GM21723 (cell line): ENCODE measurements around the gene CAAP1.
"Not testable (repeated sequence)": the region's sequence is repeated elsewhere in the genome, so short reads cannot be mapped to it uniquely, and the experiment has no call there.

Source experiments
- ATAC-seq: cut with Tn5 transposase; IDR thresholded peaks from one replicate; pipeline ENCODE4 v1.9.1; 2021; ENCODE audit warnings: mild to moderate bottlenecking, moderate library complexity; ENCODE audit not compliant: unreplicated experiment

CAAP1 gene, protein sequence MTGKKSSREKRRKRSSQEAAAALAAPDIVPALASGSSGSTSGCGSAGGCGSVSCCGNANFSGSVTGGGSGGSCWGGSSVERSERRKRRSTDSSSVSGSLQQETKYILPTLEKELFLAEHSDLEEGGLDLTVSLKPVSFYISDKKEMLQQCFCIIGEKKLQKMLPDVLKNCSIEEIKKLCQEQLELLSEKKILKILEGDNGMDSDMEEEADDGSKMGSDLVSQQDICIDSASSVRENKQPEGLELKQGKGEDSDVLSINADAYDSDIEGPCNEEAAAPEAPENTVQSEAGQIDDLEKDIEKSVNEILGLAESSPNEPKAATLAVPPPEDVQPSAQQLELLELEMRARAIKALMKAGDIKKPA

DNA sequence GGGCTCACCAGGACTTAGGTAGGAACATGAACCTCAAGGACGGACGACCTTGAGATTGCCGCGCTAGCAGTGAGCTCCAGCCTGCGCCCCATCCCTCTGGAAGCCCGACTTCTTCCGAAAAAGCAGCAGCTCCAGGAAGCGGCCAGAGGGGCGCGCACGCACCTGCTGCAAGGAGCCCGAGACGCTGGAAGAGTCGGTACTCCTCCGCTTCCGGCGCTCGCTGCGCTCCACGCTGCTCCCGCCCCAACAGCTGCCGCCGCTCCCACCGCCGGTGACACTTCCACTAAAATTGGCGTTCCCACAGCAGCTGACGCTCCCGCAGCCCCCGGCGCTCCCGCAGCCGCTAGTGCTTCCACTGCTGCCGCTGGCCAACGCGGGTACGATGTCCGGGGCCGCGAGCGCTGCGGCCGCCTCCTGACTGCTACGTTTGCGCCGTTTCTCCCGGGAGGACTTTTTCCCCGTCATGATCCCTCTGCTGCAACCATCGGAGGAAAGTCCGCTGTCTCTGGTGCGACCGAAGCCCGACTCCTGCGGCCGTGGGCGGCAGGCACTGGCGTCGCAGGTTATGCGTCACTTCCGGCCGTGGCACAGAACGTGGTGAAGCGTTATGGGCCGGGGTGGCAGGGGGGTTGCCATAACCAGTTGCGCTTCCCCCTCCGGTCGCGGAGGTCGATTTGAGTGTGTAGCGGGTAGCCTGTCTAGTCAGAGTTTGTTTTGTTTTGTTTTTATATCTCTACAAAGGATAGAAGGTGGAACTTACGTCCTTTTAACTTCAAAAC is at the start of gene CAAP1:
Gene CAAP1, minus strand, starts transcription at position 552 of the 779 bp plus-strand sequence. Its CDS starts 87 bp downstream, at position 465.
- ATAC-seq: peak; percentile 94

DNA sequence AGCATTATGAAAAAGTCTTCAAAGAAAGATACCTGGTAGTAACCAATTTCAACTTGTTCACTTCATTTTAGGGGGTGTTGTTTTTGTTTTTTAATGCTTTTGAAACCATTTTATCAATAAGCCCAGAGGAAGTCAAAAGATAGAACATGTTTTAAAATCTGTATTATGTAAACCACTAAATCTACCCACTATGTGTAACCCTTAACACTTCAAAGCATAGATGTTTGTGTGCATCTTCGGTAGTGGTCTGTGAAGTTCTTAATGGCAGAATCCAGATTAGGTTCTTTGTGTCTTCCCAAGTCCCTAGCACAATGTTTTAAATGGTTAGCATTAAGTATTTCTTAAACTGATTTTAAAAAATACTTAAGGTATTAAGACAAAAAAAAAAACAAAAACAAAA is 48.2 kb upstream of the CAAP1 start:
- no peak for ATAC-seq

DNA sequence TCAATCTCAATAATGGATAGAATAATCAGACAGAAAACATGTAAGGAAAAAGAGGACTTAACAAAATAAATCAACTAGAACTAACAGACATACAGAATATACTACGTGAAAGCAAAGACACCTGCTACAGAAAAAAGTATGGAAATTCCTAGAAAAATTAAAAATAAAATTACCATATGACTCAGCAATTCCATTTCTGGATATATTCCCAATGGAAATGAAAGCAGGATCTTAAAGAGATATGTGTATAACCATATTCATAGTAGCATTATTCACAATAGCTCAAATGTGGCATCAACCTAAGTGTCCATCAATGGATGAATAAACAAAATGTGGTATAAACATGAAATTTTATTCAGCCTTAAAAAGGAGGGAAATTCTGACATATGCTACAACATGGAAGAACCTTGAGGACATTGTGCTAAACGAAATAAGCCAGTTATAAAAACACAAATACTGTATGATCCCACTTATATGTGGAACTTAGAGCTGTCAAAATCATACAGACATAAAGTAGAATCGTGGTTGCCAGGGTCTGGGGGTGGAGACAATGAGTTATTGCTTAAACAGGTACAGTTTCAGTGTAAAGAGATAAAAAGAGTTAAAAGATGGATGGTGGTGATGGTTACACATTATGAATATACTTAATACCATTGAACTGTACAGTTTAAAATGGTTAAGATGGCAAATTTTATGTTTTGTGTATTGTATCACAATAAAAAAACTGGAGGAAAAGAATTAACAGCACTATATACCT is 47.5 kb upstream of the CAAP1 start:
- ATAC-seq: no peak

DNA sequence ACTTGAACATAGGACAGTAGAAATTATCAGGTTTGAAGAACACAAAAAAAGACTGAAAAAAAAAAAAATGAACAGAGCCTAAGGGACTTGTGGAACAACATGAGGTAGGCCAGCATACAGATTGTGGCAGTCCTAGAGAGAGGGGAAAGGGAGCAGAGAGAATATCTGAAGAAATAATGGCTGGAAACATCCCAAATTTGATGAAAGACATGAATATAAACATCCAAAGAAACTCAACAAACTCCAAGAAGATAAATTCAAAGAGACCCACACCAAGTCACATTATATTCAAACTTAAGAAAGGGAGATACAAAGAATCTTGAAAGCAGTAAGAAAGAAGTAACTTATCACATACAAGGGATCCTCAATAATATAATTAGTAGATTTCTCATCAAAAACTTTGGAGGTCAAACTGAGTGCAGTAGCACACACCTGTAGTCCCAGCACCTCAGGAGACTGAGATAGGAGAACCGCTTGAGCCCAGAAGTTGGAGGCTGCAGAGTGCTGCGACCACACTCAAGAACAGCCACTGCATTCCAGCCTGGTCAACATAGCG is 45.3 kb upstream of the CAAP1 start:
- ATAC-seq: no peak

DNA sequence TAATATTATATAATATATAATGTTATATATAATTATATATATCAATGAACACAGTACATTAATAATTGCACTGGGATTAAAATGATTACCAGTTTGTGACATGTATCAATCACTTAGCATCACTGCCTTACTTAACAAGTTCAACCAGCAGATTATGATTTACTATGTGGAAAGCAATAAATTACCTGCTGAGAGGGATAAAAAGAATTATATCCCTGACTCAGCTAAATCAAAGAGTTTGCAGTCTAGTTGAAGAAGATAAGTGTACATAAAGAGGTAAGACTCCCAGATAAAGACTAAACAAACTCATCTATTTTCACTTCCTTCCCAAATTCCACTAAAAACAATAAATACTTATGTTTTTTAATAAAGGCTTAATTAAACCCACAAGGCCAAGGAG is 43.2 kb upstream of the CAAP1 start:
- ATAC-seq: no peak

DNA sequence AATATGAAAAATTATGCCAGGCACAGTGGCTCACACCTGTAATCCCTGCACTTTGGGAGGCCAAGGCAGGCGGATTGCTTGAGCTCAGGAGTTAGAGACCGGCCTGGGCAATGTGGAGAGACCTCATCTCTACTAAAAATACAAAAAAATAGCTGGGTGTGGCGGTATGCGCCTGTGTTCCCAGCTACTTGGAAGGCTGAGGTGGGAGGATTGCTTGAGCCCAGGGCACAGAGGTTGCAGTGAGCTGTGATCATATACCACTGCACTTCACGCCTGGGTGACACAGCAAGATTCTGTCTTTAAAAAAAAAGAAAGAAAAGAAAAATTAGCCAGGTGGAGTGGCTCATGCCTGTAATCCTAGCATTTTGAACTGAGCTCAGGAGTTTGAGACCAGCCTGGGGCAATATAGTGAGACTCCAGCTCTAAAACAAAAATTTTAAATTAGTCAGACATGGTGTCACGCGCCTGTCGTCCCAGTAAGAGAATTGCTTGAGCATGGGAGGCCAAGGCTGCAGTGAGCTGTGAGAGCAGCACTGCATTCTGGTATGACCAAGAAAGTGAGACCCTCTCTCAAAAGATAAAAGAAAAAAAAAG is 36.4 kb upstream of the CAAP1 start:
- no peak for ATAC-seq

DNA sequence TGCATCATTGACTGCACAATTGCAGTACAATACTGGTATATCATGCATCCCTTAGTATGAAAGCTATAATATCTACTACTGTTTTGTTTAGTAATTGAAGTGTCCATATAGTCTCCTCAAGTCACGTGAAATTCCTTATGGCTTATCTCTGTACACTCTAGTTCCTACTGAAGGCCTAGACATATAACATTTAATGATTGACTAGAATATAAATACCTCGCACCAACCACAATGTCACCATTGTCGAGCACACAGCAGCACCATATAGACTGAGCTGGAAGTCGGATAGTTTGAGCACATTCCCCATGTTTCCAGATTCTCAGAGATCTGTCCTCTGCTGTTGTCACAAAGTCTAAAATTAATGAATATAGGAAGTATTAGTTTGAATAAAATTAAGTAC is 33.0 kb upstream of the CAAP1 start:
- ATAC-seq: no peak

DNA sequence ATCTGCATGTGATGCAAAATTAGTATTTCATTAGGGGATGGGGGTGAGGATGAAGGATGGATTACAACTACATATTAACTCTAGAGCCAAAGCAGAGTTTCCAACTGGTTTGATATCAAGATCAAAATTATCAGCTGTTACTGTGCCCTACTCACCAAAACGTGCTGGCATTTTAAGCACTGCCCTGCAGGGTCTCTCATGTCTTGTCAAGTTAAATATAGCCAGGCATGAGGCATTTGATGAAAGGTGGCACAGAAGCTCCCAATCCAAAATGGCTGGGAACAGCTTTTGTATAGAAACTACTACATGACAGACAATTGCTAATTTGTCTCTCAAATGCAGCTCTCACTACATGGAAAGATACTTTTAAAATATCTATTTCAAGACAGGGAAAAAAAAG is 27.1 kb upstream of the CAAP1 start:
- no peak for ATAC-seq

DNA sequence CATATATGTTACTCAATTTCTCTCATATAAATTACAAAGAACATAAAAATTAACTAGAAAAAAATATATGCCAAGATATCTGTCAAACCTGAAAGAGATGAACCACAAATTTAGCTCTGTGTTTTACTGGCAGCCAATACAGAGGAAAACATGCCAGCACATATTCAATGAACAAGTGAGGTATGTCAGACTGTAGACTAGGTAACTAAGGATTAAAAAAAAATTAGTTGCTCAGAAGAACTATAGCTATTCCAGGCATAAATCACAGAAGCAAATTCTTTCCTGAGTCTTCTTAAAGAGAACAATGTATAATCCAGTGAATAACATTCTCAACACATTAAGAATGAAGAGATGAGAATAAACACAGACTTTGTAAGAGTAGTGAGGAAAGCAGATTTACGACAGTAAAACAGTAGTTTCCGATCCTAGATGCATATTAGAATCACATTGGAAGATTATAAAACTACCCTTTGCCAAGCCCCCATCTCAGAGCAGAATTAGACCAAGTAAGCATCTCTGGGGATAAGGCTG is 20.6 kb upstream of the CAAP1 start:
- no peak for ATAC-seq

DNA sequence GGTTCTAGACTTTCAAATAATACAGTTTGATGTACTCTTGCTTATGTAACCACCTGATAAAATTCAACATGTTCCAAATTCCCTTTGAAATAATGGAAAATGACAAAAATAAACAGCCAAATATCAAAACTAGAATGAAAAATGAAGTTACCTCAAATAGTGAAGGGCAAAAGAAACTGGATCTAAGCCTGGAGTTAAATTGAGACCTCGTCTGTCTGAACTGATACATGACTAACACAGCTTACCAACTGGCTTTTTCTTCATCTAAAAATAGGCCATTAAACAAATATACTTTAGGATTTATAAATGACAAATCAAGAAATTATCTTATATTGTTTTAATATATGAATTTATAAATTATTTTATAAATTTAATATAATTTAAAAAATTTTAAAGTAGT is 12.1 kb upstream of the CAAP1 start:
- ATAC-seq: no peak

DNA sequence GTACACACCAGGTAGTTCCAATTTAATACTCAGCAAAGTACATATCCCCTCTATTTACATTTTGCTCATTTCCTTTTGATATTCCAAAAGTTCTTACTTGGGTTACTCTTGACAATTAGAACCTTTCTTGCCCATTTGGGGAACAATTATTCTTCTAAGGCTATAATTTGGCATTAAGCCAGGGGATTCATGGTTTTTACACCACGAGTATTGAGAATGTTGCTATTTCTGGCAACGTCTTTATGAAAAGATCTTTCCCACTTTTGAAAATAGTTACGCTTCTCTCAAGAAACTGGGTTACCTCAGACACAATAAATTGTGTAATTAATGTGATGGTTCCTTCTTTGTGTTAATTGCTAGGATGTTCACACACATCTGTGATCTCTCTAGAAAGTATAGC is 11.5 kb upstream of the CAAP1 start:
- no peak for ATAC-seq

DNA sequence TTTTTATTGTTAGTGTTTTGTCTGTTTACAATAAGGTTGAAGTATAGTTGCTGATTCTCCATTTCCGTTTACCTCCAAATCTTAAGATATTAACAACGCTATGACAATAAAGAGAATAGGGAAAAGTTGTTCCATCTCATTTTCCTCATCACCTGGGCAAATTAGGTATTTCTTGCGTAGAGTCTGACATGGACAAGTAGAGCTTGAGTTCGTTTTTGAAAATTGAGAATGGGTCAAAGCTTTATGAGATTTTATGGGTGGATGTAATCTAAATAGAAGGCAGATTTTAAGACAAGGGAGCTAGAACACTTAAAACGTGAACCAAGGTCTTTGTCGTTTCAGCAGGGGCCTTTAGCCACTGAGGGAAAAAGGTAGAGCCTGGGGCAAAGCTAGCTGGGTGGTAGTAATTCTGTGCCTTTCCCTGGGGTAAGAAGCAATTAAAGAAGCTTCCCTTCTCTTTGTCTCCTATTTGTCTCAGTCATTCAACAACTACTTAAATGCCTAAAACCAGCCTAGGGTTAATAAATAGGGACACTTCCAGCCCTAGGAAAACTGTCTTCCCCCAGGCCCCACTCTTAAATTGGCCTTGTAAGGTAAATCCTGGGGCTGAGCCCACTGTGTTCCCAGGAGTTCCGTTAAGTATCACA is 551 bp upstream of the CAAP1 start:
- no peak for ATAC-seq

DNA sequence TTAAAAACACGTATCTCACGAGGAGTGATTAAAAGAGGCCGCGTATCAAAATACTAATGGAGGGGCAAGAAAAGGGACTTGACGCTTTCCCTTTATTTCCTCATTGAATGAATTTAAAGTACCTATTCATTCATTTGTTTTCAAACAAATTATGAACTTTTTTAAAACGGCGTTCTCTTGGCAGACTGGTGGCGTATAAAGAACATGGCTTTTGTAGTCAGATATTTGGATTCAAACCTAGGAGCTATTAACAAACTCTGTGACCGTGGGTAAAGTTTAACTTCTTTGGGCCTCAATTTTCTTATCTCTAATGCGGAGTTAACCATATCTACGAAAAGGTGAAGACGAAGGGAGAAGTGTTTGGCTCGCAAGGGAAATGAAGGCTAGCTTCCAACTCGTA is 876 bp downstream of the CAAP1 start:
- peak; percentile 0 for ATAC-seq

DNA sequence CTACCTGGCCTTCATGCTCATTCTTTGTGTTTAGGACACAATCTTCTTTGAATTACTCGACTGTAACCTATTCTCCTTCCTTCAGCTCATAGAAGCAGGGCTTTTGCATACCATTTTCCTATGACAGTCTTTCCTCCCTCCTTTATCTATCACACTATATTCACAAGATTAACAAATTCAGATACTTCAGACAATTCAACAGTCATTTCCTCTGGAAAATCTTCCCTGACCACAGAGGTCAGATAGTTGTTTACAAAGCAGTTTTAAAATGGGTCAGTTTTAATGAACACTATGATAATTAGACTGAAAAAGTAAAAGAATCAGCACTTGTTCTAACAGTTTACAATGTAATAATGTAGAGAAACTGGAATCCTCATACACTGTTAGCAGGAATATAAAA is 4.3 kb downstream of the CAAP1 start:
- no peak for ATAC-seq

DNA sequence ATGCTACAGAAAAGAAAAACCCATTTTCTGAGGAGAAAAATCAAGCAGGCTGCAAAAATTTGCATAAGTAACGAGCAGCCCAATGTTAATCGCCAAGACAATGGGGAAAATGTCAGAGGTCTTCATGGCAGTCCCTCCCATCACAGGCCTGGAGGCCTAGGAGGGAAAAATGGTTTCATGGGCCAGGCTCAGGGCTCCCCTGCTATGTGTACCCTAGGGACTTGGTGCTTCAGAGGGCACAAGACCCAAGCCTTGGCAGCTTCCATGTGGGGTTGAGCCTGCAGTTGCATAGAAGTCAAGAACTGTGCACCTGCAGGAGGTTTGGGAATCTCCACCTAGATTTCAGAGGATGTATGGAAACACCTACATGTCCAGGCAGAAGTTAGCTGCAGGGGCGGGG is 10.4 kb downstream of the CAAP1 start:
- no peak for ATAC-seq

DNA sequence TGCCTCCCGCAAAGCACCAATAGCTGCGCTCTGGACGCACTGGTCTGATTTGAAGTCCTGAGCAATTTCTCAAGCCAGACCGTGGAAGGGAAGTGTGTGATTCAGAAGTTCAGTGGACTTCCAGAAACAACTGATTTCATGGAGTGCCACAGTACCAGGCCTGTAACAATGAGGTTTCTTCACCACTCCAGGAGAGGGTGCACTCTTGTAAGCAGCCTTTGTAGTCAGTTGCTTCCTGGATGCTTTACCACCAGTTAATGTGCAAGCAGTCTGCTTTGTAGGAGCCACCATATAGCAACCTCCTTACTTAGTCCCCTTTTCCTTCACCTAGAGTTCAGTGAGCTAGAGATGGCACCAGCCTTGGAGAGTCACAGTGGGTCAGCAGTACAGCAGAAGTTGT is 12.3 kb downstream of the CAAP1 start:
- ATAC-seq: no peak

DNA sequence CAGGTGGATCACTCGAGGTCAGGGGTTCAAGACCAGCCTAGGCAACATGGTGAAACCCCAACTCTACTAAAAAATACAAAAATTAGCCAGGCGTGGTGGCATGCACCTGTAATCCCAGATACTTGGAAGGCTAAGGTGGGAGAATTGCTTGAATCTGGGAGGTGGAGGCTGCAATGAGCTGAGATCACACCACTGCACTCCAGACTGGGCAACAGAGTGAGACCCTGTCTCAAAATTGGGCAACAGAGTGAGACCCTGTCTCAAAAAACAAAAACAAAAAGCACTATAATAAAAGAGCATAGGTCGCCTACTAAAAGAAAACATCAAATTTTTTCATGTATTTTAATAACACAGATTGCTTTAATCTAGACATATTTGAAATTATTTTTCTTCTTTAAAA is 17.4 kb downstream of the CAAP1 start:
- not testable (repeated sequence) for ATAC-seq

DNA sequence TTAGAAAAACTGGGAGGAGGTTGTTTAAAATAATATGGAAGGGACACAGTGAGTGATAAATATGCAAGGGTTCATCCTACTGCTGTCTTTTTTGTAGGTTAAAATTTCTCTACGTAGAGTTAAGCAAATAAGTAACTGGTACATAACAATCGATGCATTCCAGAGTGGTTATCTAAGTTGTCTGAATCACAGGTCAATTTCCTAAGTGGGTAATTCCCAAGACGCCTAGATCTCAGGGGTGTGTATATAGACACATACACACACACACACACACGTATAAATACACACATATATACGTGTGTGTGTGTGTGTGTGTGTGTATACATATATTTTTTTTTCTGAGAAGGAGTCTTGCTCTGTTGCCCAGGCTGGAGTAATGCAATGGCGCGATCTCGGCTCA is 22.3 kb downstream of the CAAP1 start:
- ATAC-seq: no peak

DNA sequence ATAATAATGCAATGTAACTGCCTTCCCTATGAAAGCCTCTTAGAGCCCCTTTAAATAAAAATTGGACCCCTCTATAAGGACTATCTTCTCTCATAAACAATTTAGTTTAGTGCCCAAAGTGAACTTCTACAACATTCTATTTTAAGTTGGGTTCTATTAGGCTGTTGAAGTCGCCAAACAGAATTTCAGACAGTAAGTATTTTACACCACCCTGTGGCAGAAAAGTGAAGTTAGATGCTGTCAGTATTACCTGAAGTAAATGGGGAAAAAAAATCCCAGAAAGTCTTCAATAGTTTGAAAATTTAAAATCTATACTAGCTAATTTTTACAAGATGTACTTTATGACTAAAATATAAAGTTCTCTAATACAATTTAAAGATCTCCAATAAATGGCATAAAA is 29.5 kb downstream of the CAAP1 start:
- ATAC-seq: no peak

DNA sequence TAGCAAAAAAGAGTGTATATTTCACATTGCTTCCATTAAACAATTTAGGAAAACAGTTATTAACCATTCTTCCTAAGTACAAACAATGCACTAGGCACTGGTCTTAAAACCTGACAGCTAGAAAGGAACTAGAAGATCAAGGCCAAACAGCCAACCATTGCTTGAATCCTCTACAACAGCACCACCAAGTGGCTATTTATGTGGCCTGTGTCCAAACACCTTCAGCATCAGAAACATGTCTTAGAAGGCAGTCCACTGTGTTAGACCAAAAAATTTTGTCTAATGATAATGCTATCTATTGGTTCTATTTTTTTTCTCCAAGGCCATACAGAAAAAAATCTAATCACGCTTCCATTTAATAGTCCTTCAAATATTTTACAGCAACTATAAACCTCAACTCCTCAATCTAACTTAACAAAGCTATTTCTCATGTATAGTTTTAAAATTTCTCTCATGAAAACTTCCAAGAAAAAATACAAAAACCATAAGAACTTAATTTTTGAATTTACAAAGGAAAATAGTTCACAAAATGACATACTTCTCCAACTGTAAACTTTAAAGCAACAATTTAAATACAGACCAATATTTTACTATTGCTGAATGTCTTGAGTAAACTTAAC is 36.1 kb downstream of the CAAP1 start:
- peak; percentile 83 for ATAC-seq
